Neural cell (in vitro differentiated cells): ENCODE results near the gene RIC3. TPM values are rescaled to one million over a fixed set of nuclear protein-coding genes. Genes with fewer than 3 reads are reported as not detected.

Experiments used
- H2AFZ ChIP-seq: fragments of 200-600, 300-800 bp; sonication (generic), shearing (Covaris generic); 2 replicates; pipeline ENCODE4 v1.6.0; 2014; ENCODE audit warnings: low read depth, mild to moderate bottlenecking, antibody characterized with exemption, low read length, moderate library complexity
- H3F3A ChIP-seq: fragments of 200-600 bp; shearing (Covaris generic); 2 replicates; pipeline ENCODE4 v1.6.1; 2016; ENCODE audit warnings: mild to moderate bottlenecking, moderate library complexity, mixed read lengths, antibody characterized with exemption, low read length; ENCODE audit not compliant: insufficient read depth, poor library complexity, severe bottlenecking
- H3K27ac ChIP-seq: fragments of 200-600, 300-800 bp; sonication (generic), shearing (Covaris generic); 2 replicates; pipeline ENCODE4 v1.5.1; 2014; ENCODE audit warnings: mild to moderate bottlenecking, low read length, moderate library complexity
- H3K27me3 ChIP-seq: fragments of 300-800, 200-600 bp; sonication (generic), shearing (Covaris generic); 2 replicates; pipeline ENCODE4 v1.6.0; 2014; ENCODE audit warnings: mild to moderate bottlenecking, low read depth, low read length, moderate library complexity; ENCODE audit not compliant: insufficient read depth
- H3K36me3 ChIP-seq: fragments of 300-800, 200-600 bp; sonication (generic), shearing (Covaris generic); 2 replicates; pipeline ENCODE4 v1.5.1; 2014; ENCODE audit warnings: mild to moderate bottlenecking, antibody characterized with exemption, low read length, moderate library complexity; ENCODE audit not compliant: insufficient read depth
- H3K4me2 ChIP-seq: fragments of 300-800, 200-600 bp; sonication (generic), shearing (Covaris generic); 2 replicates; pipeline ENCODE4 v1.6.0; 2014; ENCODE audit warnings: mild to moderate bottlenecking, low read length
- H3K4me3 ChIP-seq: fragments of 300-800, 200-600 bp; sonication (generic), shearing (Covaris generic); 2 replicates; pipeline ENCODE4 v1.5.1; 2014; ENCODE audit warnings: mild to moderate bottlenecking, low read length, moderate library complexity
- H3K79me2 ChIP-seq: fragments of 200-600 bp; shearing (Covaris generic); replicated peaks from 2 replicates; pipeline ENCODE4 v1.6.0; 2014; ENCODE audit warnings: mild to moderate bottlenecking, low read length, moderate library complexity; ENCODE audit not compliant: insufficient read depth
- H3K9ac ChIP-seq: fragments of 300-800, 200-600 bp; sonication (generic), shearing (Covaris generic); 2 replicates; pipeline ENCODE4 v1.6.1; 2016; ENCODE audit warnings: mild to moderate bottlenecking, low read length, mixed read lengths
- H3K9me2 ChIP-seq: fragments of 200-600 bp; shearing (Covaris generic); 2 replicates; pipeline ENCODE4 v1.6.1; 2016; ENCODE audit warnings: mild to moderate bottlenecking, low read length, mixed read lengths; ENCODE audit not compliant: insufficient read depth
- H3K9me3 ChIP-seq: fragments of 200-600, 300-800 bp; sonication (generic), shearing (Covaris generic); 2 replicates; pipeline ENCODE4 v1.6.1; 2016; ENCODE audit warnings: mild to moderate bottlenecking, mixed run types, low read length, moderate library complexity, mixed read lengths
- H4K20me1 ChIP-seq: fragments of 200-600 bp; shearing (Covaris generic); 2 replicates; pipeline ENCODE4 v1.6.1; 2016; ENCODE audit warnings: mild to moderate bottlenecking, mixed run types; ENCODE audit not compliant: insufficient read depth
- CTCF ChIP-seq: fragments of 450-650 bp; IDR thresholded peaks from 2 replicates; pipeline ENCODE4 v1.5.1; 2014; ENCODE audit warnings: antibody characterized with exemption, mild to moderate bottlenecking, moderate library complexity; ENCODE audit not compliant: poor library complexity, severe bottlenecking
- EP300 ChIP-seq: fragments of 450-650 bp; conservative IDR thresholded peaks from 2 replicates; pipeline ENCODE4 v1.6.1; 2014; ENCODE audit warnings: antibody characterized with exemption, mild to moderate bottlenecking, moderate library complexity; ENCODE audit not compliant: poor library complexity, severe bottlenecking
- EZH2 ChIP-seq: fragments of 200-600, 300-800 bp; shearing (Covaris generic), sonication (generic); IDR thresholded peaks from 2 replicates; pipeline ENCODE4 v1.6.1; 2014; ENCODE audit warnings: antibody characterized with exemption, low read length, borderline replicate concordance, mild to moderate bottlenecking; ENCODE audit not compliant: insufficient read depth, poor library complexity, severe bottlenecking
- MXI1 ChIP-seq: fragments of 450-650 bp; conservative IDR thresholded peaks from 2 replicates; pipeline ENCODE4 v1.6.1; 2014; ENCODE audit warnings: antibody characterized with exemption, mild to moderate bottlenecking; ENCODE audit not compliant: poor library complexity, severe bottlenecking
- POLR2AphosphoS5 ChIP-seq: IDR thresholded peaks from 2 replicates; pipeline ENCODE4 v1.6.1; 2012
- RAD21 ChIP-seq: fragments of 450-650 bp; conservative IDR thresholded peaks from 2 replicates; pipeline ENCODE4 v1.6.1; 2014; ENCODE audit warnings: antibody characterized with exemption, mild to moderate bottlenecking, moderate library complexity
- REST ChIP-seq: IDR thresholded peaks from 2 replicates; pipeline ENCODE4 v1.6.1; 2012; ENCODE audit warnings: borderline replicate concordance
- SMC3 ChIP-seq: fragments of 450-650 bp; conservative IDR thresholded peaks from 2 replicates; pipeline ENCODE4 v1.6.1; 2014; ENCODE audit warnings: antibody characterized with exemption, mild to moderate bottlenecking, moderate library complexity; ENCODE audit not compliant: poor library complexity
- TAF1 ChIP-seq: IDR thresholded peaks from 2 replicates; pipeline ENCODE4 v1.6.1; 2012; ENCODE audit warnings: low read depth
- polyA plus RNA-seq: library from polyadenylated mRNA; depleted of rRNA; stranded (reverse); fragments of >200 nt; gene quantifications from 2 replicates; pipeline ENCODE4 v1.2.3, GENCODE V29; 2014

Gene RIC3
- polyA plus RNA-seq, 1 donor from 2014 or later: 94.5 TPM

DNA sequence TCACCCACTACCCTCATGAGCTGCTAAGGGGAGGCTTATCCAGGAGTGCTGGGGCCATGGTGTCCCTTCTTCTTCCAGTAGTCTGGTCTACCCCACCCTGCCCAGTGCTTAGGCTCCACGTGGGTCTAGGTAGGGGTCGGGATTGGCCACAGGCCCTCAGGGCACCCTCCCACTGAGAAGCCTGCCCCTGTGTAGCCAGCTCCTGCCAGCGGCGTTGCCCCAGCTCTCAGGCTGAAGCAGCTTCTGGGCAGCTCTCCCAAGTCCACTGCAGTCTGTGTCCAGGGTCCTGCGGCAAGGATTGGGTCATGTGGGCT lies 24.0 kb upstream of the RIC3 start:
- H4K20me1 ChIP-seq: no peaks in the 10 kb centered on the region
- no peaks in the 10 kb centered on the region for H3K36me3 ChIP-seq
- H3F3A ChIP-seq: no peaks in the 10 kb centered on the region
- H2AFZ ChIP-seq: no peak overlapping the region
- H3K4me2 ChIP-seq: no peak overlapping the region
- H3K27me3 ChIP-seq: no peaks in the 10 kb centered on the region
- no peaks in the 10 kb centered on the region for H3K9me2 ChIP-seq
- TF ChIP-seq EP300 (no peak), REST (no peak), SMC3 (peak; percentile 40), CTCF (peak; percentile 60), RAD21 (no peak), MXI1 (no peak), TAF1 (no peak), POLR2AphosphoS5 (no peak), EZH2 (no peak)
- H3K9me3 ChIP-seq: no peaks in the 10 kb centered on the region
- no peak overlapping the region for H3K27ac ChIP-seq
- H3K79me2 ChIP-seq: no peaks in the 10 kb centered on the region
- no peak overlapping the region for H3K4me3 ChIP-seq
- no peak overlapping the region for H3K9ac ChIP-seq

DNA sequence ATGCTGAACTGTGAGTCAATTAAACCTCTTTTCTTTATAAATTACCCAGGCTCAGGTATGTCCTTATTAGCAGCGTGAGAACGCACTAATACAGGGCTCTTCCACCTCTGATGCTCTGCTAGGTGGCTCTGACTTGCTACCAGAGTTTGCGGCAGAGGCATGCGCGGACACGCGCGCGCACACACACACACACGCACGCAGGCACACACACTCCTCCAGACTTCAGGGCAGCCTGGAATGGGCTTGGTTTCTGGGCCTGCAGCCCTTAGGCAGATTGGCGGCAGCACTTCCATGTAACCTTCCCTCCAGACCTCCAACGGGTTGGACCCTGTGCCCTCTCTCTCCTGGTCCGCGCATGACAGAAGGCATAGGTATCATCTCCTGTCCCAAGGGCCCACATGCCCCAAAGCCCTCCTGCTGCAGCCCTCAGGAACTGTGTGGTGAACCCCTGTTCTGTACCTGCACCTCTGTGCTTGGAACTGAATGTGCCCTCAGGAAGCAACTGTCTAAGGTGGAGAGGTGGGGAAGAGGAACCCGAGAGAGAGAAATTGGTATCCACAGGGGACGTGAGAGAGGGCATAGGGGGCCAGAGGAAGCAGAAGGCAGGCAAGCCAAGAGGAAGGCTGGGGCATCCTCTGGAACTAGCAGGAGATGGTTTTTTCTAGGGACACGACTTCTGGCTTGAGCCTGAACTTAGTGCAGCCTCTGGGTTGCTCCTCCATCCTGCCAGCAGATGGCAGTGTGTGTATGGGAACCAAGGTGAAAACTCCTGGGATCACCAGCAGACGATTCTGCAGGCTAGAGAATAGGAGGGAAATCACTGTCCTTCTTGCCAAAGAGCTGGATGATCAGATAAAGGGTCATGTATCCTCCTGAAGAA lies 23.4 kb upstream of the RIC3 start:
- Histone ChIP-seq H3K9me2 (no peaks in the 10 kb centered on the region), H3K79me2 (no peaks in the 10 kb centered on the region), H3K27ac (no peak overlapping the region), H3K9me3 (no peaks in the 10 kb centered on the region), H3F3A (no peaks in the 10 kb centered on the region), H3K27me3 (no peaks in the 10 kb centered on the region), H4K20me1 (no peaks in the 10 kb centered on the region), H3K4me2 (no peak overlapping the region), H3K36me3 (no peaks in the 10 kb centered on the region), H3K4me3 (no peak overlapping the region), H3K9ac (no peak overlapping the region), H2AFZ (no peak overlapping the region)
- TF ChIP-seq RAD21 (peak; percentile 88), TAF1 (no peak), SMC3 (peak; percentile 95), CTCF (peak; percentile 90)
